ENCODE measurements around the gene SASH1.

SASH1 gene

DNA sequence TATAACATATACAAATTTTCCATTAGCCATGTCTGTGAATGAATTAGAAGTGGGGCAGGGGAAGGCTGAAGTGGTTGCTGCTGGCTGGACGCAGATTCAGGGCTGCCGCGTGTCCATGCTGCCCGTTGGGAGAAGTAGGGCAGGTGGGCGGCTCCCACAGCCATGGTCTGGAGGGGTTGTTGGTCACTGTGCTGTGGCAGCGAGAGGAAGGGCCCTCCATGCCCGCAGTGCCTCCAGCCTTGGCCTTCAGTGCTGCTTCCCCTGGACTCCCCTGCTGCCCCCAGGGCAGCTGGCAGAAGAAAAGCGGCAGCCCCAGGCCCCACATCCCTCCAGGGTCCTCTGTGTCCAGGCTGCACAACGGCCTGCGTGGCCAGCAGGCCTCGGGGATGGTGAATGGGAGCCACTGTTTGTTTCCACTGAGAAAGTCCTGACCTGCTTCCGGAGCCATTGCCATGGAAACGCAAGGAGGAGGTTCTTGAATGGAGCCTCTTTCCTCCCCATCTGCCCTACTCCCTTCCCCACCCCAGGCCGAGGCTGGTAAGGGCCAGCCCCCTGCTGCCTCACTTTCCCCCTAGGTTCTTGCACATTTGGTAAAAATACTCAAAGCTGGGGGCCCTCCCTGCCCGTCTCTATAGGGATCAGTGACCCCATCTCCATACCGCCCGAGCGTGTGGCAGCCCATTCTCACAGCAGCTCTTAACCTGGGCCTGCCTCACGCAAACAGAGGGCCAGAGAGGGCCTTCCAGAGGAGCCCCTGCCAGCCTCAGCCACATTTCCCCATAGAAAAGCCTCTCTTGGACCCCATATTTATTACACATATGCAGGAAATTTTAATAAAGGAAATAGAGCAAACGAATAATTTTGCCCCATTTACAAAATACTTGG is 113.3 kb downstream of the SASH1 start:
- in situ Hi-C loops (cut with MboI; ENCODE audit: low sequenced_read_pairs): no loop called here

DNA sequence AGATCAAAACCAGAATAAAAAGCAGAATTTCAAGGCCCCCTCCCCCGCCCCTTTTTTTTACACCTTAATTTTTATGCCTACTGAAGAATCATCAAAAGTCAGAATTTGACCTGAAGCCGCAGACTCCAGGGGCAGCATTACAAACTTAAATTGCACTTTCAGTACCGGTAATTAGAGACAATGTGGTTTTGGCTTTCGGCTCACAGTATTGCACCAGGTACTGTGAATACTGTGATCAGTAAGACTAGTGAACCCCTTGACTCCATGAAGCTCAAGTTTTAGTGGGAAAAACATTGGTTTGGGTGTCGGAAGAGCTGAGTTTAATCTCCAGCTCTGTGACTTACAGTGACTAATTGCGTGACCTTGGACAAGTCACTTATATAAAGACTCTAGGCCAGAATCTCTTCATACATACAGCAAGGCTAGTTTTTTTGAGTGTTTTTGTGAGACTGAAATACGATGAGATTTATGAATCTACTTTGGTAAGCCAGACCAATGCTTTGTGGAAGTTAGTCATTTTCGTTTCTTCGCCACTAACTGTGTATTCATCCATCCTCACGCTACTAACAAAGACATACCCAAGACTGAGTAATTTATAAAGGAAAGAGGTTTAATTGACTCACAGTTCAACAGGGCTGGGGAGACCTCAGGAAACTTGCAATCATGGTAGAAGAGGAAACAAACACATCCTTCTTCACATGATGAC is 114.7 kb downstream of the SASH1 start:
- in situ Hi-C loops (cut with MboI; ENCODE audit: low sequenced_read_pairs): no loop called here

DNA sequence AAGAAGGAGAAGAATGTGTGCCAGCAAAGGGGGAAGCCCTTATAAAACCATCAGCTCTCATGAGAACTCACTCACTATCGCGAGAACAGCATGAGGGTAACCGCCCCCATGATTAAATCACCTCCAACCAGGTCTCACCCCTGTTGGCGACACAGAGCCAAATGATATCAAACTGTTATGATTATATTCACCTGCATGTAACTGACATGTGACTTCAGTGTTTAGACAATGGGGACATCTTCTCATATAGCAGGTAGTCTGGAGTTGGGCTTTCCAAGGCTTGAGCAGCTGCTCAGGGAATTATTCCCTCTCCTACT is 115.2 kb downstream of the SASH1 start:
- in situ Hi-C loops (cut with MboI; ENCODE audit: low sequenced_read_pairs): no loop called here

DNA sequence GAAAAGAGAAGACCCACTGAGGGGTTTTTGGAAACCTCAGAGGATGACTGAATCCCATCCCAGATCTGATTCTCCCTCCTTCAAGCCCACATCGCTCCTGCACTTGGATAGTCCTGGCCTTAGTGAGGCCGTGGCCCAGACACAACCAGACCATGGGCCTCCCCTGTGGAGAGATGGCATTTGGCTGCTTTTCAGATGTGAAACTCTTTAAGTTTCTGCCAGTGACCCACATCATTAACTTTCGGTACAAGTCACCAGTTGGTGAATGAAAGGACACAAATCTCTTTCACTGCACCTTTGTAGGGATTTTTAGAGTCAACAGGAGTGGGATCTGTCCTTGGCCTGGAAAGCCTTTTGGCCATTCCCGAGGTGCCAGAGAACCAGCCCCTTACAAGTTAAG is 116.6 kb downstream of the SASH1 start:
- in situ Hi-C loops (cut with MboI; ENCODE audit: low sequenced_read_pairs): no loop called here

DNA sequence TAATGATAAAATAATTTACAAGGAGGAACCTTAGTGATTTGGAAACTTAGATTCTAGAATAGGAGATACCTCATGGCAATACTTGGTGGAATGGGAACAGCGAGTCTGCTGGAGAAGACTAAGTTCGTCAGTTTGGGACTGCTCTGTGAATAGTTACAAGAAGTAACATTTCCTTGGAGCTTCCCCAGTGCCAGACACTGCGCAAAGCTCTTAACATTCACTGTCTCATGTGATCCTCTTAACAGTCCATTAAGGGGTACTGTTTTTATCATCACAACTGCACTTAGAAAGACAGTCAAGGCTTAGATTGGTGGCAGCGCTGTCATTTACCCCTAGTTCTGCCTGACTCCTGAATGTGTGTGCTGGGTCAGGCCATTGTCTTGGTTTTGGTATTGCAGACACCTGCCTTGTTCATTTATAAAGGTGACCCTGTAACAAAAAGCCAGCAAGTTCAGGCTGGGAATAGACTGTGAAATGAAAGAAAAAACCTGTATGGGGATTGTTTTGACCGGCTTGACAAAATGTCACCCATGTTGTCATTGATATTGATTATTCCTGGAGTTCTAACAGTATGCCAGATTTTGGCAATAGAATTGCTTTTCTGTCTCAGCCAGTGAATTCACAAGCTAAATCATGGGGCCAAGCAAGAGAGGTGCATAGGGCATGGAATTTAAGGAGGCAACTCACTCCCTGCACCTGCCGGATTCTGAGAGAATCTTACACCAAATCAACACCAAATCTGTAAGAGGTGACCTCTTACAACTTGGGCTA is 118.4 kb downstream of the SASH1 start:
- in situ Hi-C loops (cut with MboI; ENCODE audit: low sequenced_read_pairs): no loop called here

DNA sequence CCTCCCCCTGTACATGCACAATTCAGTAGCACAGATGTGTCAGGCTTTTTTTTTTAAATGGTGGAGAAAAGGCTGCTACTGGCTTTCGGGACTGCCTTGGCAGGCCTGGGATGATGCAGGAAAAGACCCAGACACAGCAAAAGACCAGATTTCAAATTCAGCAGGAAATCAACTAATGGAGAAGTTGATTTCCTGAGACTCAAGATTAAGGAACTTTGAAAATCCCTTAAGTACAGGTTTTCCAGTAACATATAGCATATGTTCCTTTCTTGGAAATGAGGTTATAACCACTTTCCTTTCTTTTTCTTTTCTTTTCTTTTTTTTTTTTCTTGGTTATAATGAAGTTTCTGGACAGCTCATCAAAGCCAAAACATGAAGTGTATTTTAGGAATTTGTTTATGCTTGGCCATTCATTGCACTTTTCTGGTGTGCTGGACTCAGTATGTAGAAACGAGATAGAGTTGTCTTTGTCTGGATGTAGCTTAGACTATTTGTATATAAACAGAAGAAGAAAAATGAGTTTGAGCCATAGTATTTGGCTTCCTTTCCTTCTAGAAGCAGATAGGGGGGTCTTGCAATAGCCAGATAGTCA is 119.4 kb downstream of the SASH1 start:
- in situ Hi-C loops (cut with MboI; ENCODE audit: low sequenced_read_pairs): no loop called here

DNA sequence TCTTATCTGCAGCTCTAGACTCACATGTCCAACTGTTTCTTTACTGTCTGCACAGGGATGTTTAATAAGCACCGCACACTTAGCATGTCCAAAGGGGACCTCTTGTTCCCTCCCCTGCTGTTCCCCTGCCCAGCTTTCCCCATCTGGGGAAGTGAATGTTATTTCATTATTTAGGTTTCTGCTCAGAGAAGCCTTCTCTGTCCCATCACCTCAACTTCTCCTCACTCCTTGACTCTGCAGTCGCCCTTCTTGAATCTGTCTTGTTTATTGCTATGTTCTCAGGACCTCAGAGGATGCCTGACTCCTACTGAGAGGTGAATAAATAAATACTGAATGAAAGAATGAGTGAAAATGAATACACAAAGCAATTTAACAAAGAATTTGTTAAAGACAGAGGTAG is 121.0 kb downstream of the SASH1 start:
- in situ Hi-C loops (cut with MboI; ENCODE audit: low sequenced_read_pairs): no loop called here

DNA sequence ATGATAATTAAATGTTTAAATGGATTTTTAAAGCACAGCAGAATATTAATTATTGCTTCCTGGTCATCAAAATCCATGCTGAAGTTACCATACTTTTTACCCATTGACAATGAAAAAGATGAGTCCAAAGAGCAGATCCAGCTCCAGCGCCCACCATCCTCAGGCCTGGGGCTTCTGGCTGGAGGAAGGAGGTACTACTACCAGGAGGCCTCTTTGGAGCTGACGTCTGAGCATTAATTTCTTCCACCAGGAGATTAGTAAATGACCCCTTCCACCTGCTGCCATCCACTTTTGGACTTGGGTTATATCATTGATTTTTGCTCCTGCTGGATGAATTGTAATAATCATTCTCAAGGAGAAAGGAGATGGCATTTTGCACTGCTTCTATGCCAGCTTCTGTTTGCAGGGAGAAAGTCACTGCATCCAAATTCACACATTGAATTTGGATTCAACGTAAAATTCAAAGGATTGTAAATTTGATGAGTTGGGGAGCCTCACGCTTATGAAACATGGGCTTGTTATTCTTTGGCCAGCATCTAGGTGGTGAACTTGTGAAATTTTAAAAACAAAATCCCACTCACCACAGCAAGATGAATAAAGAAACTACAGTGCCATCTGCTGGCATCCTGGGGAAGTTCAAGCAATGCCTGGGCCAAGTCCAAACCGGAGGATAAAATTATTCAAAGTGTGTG is 121.8 kb downstream of the SASH1 start:
- in situ Hi-C loops (cut with MboI; ENCODE audit: low sequenced_read_pairs): no loop called here

DNA sequence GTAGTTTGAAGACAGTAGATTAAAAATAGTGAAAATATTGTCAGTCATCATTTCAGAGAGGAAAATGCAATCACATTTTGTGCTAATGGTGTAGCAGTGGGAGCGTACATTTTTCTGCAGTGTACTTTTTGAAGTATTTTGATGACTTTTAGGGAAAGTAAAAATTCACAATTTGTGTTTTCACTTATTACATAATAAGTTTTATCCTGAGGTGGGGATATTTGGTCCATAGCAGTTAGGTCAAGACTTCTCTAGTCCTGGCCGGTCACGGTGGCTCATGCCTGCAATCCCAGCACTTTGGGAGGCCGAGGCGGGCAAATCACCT is 122.3 kb downstream of the SASH1 start:
- in situ Hi-C loops (cut with MboI; ENCODE audit: low sequenced_read_pairs): no loop called here

DNA sequence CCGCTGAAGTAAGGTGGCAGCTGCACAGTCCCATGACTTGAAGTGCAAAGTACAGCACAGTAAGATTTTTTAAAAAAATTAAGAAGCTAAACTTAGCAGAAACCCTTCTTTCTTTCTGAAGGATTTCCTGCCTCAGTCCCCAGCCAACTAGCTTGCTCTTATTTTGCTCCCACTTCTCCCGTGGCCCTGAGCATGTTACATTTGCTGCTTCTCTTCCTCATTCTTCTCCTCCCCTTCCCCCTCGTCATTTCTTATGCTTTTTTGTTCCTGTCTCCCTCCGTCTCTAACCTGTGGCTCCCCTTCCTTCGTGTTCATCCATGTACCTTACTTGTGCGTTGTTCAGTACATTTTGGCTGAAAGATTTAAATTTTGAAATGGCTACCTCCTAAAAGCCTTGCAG is 123.0 kb downstream of the SASH1 start:
- in situ Hi-C loops (cut with MboI; ENCODE audit: low sequenced_read_pairs): no loop called here

DNA sequence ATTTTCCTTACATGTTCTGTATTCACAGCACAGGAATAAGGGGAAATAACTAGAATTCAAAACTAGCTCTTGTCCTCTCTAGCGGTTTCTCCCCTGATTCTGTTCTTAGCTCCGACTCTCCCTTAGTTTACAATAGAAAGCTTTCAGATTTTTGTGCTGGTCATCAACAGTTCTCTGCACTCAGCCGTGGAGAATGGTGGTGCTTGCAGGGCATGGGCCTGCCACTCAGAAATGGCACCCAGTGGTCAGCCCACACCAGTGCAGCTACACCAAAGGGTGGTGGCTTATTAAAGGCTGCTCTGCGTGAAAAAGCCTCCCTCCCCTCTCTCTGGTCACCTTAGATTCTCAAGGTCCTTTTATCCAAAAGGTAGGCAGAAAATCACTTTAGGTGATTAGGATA is 123.5 kb downstream of the SASH1 start:
- in situ Hi-C loops (cut with MboI; ENCODE audit: low sequenced_read_pairs): no loop called here

DNA sequence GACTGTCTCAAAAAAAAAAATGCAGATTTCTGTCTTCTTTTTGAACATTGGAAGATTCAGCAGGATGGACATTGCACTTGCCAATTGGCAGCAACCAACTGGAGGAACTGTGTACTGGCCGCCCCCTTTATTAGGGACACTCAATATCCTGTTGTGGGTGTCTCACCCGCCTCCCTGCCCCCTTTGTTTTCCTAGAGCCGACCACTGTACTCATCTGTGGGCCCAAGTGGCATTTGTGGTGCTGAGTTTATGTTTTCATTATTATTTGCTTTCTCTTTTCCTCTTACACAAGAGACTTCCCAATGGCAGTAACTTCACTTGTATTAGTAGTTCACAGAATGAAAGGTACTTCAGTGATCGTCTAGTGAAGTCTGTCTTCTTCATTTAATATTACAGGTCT is 125.3 kb downstream of the SASH1 start:
- in situ Hi-C loops (cut with MboI; ENCODE audit: low sequenced_read_pairs): no loop called here

DNA sequence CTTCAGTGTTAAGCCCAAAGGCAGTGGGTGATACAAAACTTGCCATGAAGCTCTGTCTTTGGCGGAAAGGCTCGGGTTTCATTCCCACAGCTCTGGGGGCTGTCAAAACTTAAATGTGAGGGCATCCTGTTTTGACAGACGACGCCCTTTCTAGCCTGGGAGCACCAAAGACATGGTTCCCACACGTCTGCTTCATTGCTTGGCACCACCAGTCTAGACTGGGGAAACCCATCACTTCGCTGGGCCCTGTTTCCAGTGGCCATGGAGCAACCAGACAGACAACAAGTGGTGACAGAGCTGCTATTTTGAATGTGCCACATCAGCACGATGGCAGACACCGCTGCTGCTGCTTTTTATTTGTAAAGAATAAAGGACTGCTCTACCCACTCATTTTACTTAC is 127.5 kb downstream of the SASH1 start:
- in situ Hi-C loops (cut with MboI; ENCODE audit: low sequenced_read_pairs): no loop called here

DNA sequence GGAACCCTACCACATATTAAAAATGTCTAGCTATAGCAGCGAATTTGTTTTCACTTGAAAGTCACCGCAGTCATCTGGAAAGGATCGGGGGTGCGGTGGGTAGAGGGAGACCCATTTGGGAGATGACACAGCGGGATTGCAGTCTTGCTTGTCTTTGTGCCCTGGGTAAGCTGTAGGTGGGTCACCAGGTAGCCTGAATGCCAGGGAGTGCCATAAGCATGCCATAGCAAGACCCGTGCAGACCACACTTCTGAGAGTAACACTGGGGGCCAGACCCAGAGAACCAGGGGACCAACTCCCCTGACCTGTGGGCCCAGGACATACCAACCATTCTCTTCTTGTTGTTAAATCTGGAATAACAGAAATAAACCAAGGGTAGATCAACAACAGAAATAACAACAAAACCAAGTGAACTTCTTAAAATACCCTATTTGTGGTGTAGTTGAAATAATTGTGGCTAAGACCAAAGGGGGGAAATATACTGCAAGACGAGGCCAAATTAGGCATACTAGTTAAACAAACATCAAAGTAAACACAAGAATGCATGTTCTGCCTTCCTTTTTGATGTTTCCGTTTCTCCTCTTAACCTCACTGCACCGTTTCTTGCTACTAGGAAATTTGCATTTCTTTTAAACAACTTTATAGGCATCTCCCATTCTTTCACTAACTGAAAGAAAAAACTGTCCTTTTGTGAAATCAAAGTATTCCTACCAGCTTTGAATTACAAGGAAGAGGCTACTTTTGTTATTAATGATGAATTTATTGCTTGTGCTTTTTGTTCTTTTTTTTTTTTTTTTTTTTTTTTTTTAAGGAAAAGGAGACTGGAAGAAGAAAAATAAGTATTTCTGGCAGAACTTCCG is 128.2 kb downstream of the SASH1 start:
- in situ Hi-C loops (cut with MboI; ENCODE audit: low sequenced_read_pairs): no loop called here

DNA sequence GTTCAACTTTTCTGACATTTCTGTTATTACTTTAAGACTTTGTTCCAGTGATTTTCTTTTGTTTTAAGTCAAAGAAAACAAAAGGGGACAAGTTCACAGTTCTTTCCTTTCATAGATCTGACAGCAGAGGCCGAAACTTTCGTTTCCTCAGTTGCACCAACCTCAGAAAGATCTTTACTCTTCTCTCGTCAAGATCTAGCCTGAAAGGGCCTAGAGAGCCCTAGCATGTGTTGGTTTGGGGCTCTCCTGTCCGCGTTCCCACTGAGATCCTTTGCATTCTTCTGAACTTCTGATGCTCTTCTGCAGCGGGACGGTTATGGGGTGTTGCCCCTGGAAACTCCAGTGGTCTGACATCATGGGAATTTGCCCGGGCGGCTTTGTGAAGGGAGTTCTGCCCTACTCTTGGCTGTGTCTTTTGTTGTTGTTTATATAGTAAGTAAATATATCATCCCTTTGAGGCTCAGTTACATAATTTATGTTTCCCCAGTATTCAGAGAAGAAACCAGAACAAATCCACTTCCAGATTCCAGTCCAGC is 129.1 kb downstream of the SASH1 start:
- in situ Hi-C loops (cut with MboI; ENCODE audit: low sequenced_read_pairs): no loop called here

DNA sequence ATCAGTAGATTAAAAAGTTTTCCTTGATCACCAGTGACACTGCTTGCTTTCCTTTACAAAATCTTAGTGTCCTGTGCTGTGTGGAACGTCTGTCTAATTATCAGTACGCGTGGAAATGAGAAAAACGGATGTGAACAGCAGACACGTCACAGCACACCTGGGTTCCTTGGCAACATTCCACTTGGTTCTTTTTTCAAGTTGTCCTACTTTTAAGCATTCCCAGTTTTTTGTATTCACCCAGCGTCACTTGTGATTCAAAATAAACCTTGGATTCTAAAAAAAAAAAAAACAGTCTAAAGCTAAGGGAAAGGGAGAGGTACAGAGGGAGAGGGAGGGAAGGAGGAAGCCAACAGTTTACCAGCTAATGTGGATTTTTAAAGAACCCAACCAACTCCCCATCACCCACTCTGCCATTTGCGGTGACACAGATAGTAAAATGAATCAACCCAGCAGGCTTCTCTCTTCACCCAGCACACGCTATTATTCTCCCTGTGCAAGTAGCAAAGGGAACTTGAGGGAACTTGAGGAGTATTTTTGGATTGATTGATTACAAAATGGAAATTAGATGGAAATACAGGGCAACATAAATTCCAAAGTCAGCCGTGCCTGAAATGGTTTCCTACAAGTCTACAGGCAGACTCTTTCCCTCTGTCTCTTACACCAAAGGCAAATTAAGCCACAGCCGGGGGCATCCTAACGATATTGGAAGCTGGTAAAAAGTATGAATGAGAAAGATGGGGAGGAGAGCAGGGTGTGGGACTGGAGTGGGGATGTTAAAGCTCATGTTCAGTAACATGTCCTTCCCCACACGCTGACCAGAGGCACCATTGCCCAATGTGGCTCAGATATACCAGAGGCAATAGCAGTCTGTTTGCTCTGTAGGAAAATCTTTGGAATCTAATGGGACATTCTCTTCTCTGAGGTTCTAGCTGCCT is 129.8 kb downstream of the SASH1 start:
- in situ Hi-C loops (cut with MboI; ENCODE audit: low sequenced_read_pairs): no loop called here

DNA sequence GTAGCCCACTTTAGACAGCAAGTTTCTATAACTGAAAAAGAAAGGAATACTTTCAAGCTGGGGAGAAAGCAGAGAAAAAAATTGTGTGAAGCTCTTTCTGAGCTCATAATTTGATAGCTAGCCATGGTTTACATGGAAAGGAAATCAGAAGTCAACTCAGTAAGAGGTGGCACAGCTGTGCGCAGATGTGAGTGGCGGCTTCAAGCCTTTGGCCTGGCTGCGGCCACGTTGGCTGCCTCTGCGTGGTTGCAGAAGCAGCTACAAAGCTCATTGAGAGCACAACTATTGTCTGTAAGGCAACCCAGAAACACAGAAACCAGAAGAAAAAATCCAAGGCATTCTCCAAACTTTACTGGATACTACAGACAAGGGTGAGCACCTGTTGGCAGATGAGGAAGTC is 136.9 kb downstream of the SASH1 start:
- in situ Hi-C loops (cut with MboI; ENCODE audit: low sequenced_read_pairs): no loop called here

DNA sequence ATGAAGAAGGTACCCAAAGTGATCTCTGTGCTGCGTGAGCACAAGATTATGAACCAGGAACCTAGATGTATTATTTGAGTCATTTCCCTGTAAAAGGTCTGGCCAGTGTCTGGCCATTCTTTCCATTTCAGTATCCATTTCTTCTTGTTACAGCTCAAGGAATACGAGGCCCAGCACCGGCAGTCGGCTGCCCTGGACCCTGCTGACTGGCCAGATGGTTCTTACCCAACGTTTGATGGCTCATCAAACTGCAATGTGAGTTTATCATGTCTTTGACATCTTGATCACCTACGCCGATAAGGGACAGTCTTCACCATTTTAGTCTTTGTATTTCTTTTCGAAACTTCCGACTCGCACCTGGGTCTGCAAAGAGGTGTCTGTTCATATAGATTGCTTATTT is 144.8 kb downstream of the SASH1 start:
- in situ Hi-C loops (cut with MboI; ENCODE audit: low sequenced_read_pairs): no loop called here

Data from hTERT RPE-1 (cell line).